Astrocyte of the spinal cord (primary cell): ENCODE measurements around the gene NTNG1.
"Not testable (repeated sequence)": the region's sequence is repeated elsewhere in the genome, so short reads cannot be mapped to it uniquely, and the experiment has no call there.

ENCODE experiments used
- DNase-seq: peaks from one replicate; pipeline ENCODE4 v3.0.0; 2011; ENCODE audit warnings: low read depth, low spot score
- H3K4me3 ChIP-seq: 2 replicates; pipeline ENCODE4 v1.5.1; 2011; ENCODE audit warnings: low read depth, mild to moderate bottlenecking, low read length, moderate library complexity
- CTCF ChIP-seq: IDR thresholded peaks from 2 replicates; pipeline ENCODE4 v1.5.1; 2012; ENCODE audit warnings: low read depth, mild to moderate bottlenecking, low read length, inconsistent platforms
- in situ Hi-C: cut with HindIII; loops from 2 replicates; pipeline ENCODE4 v1.10.0; 2017; ENCODE audit warnings: low sequenced_read_pairs

Gene NTNG1

GRCh38 chr1:107231291-107231690, 90.5 kb downstream of the NTNG1 start:
- no peak for DNase-seq
- no peak for TF ChIP-seq CTCF
- in situ Hi-C loops, result no loop called here
- H3K4me3 ChIP-seq, result no peak overlapping the region

- in situ Hi-C loops, result no loop called here
- H3K4me3 ChIP-seq, result no peak overlapping the region
- DNase-seq, result no peak
- TF ChIP-seq CTCF, result no peak
Observed at GRCh38 chr1:107232426-107232825, 91.6 kb downstream of the NTNG1 start.

GRCh38 chr1:107236760-107237159, 95.9 kb downstream of the NTNG1 start:
- in situ Hi-C loops, DNase-seq, H3K4me3 ChIP-seq: not testable (repeated sequence)

GRCh38 chr1:107243461-107243860, 102.6 kb downstream of the NTNG1 start:
- DNase-seq, result no peak
- in situ Hi-C loops, result no loop called here
- no peak for TF ChIP-seq CTCF
- no peak overlapping the region for H3K4me3 ChIP-seq

DNA sequence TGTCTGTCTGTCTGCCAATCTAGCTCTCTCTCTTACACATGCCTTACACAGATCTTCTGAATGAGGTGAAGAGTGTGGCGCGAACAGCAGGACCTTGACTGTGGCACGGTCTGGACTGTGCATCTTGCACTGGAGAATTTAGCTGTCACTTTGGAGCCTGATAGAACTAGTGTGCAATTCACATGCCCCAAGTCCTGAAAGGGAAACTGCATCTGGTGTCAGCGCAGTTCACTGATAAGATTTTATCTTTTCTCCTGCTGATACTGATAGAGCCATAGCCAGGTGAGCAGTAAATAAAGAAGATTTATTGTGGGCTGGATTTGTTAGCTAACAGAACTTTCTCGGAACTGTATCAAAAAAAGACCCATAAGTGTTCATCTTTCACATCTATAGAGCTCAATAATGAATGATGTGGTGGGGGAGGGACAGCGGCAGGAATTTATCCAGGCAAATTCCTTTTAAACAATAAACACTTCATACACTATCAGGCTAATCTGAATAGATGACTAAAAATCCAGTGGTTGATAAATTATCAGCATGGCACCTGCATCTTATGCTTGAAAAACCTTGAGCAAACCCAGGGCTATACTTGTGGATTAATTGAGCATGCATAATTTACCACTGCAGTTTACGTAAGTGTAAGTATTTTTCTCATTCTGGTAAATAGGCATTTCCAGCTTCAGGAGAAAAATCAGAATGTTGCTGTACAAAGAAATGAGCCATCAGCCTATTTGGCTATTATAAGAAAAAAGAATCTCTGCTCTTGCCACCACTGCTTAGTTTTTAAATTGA, 104.1 kb downstream of the NTNG1 start:
- no peak for DNase-seq
- H3K4me3 ChIP-seq, result no peak overlapping the region
- in situ Hi-C loops, result no loop called here
- TF ChIP-seq CTCF, result no peak

GRCh38 chr1:107246775-107247345, 106.0 kb downstream of the NTNG1 start:
- in situ Hi-C loops, result no loop called here
- no peak for TF ChIP-seq CTCF
- DNase-seq, result no peak
- H3K4me3 ChIP-seq, result no peak overlapping the region

GRCh38 chr1:107247679-107248078, 106.8 kb downstream of the NTNG1 start:
- no peak for TF ChIP-seq CTCF
- in situ Hi-C loops, result no loop called here
- no peak for DNase-seq
- no peak overlapping the region for H3K4me3 ChIP-seq
